ENCODE data around the gene HMX1. TPM values are rescaled to one million over a fixed set of nuclear protein-coding genes. Genes with fewer than 3 reads are reported as not detected.

HMX1 gene
- total RNA-seq, 5 donors from 2014 or later (not counting 1 experiment from before 2014, with no cell fraction given): not detected

GRCh38 chr4:8852118-8852704 is 19.4 kb downstream of the HMX1 start:
- peaks cover 4 to 79% of the 10 kb centered on the region in 2 experiments for H3K27me3 ChIP-seq (replicated peaks in 1 of 2; ENCODE audit: control insufficient read depth in 2 of 2, extremely low read depth in 1 of 2, insufficient read depth in 2 of 2, low read length in 1 of 2)
- Mint-ChIP-seq H3K36me3 (no peaks in the 10 kb centered on the region), H3K27me3 (peaks cover 31 to 47% of the 10 kb centered on the region in 2 donors), H3K4me1 (peaks cover 0 to 10% (median 7%) of the 10 kb centered on the region in 3 donors), H3K27ac (no peak overlapping the region), H3K9me3 (peaks cover 0 to 2% (median 0%) of the 10 kb centered on the region in 3 donors), H3K4me3 (no peak overlapping the region)
- no peaks in the 10 kb centered on the region for H3K9me3 ChIP-seq
- CTCF ChIA-PET: no interaction called here
- H3K4me3 ChIP-seq (ENCODE audit: control insufficient read depth in 1 of 2, extremely low read depth in 1 of 2, low read length in 1 of 2): no peak overlapping the region
- DNase-seq (no peak), ATAC-seq (replicated peaks in 1 of 4) (no peak)
- peaks cover 0 to 7% of the 10 kb centered on the region in 2 experiments for H3K4me1 ChIP-seq (ENCODE audit: control insufficient read depth in 1 of 2, extremely low read depth in 1 of 2, insufficient read depth in 2 of 2, low read length in 2 of 2)
- POLR2A ChIA-PET: no interaction called here
- WGBS (ENCODE audit: insufficient coverage): 61% methylated on average over 16 of the region's 17 CpGs
- no peaks in the 10 kb centered on the region for H3K36me3 ChIP-seq (ENCODE audit: control insufficient read depth in 2 of 2, extremely low read depth in 1 of 2, insufficient read depth in 1 of 2, low read length in 1 of 2)
- H3K27ac ChIP-seq (ENCODE audit: low read length): no peak overlapping the region

GRCh38 chr4:8851321-8852117 is 20.1 kb downstream of the HMX1 start:
- Histone ChIP-seq H3K4me3 (ENCODE audit: control insufficient read depth in 1 of 2, extremely low read depth in 1 of 2, low read length in 1 of 2) (no peak overlapping the region), H3K27me3 (replicated peaks in 1 of 2; ENCODE audit: control insufficient read depth in 2 of 2, extremely low read depth in 1 of 2, insufficient read depth in 2 of 2, low read length in 1 of 2) (peaks cover 4 to 72% of the 10 kb centered on the region in 2 experiments), H3K27ac (ENCODE audit: low read length) (no peak overlapping the region), H3K4me1 (ENCODE audit: control insufficient read depth in 1 of 2, extremely low read depth in 1 of 2, insufficient read depth in 2 of 2, low read length in 2 of 2) (peaks cover 0 to under 1% of the 10 kb centered on the region in 2 experiments), H3K9me3 (no peaks in the 10 kb centered on the region), H3K36me3 (ENCODE audit: control insufficient read depth in 2 of 2, extremely low read depth in 1 of 2, insufficient read depth in 1 of 2, low read length in 1 of 2) (no peaks in the 10 kb centered on the region)
- 85% methylated on average over 16 of the region's 20 CpGs for WGBS (ENCODE audit: insufficient coverage)
- Mint-ChIP-seq H3K27me3 (peaks cover 27 to 41% of the 10 kb centered on the region in 2 donors), H3K4me3 (no peak overlapping the region), H3K9me3 (peaks cover 0 to 2% (median 0%) of the 10 kb centered on the region in 3 donors), H3K36me3 (no peaks in the 10 kb centered on the region), H3K27ac (no peak overlapping the region), H3K4me1 (peaks cover 0 to 6% (median 5%) of the 10 kb centered on the region in 3 donors)
- ChIA-PET CTCF (no interaction called here), POLR2A (no interaction called here)
- no peak for DNase-seq
- ATAC-seq (replicated peaks in 1 of 4): no peak

GRCh38 chr4:8850830-8851188 is 20.8 kb downstream of the HMX1 start:
- Mint-ChIP-seq H3K27ac (no peak overlapping the region), H3K36me3 (no peaks in the 10 kb centered on the region), H3K27me3 (peaks cover 20 to 34% of the 10 kb centered on the region in 2 donors), H3K4me1 (no peaks in the 10 kb centered on the region), H3K4me3 (no peak overlapping the region), H3K9me3 (peaks cover 0 to 2% (median 0%) of the 10 kb centered on the region in 3 donors)
- ATAC-seq (replicated peaks in 1 of 4): no peak
- H3K36me3 ChIP-seq (ENCODE audit: control insufficient read depth in 2 of 2, extremely low read depth in 1 of 2, insufficient read depth in 1 of 2, low read length in 1 of 2): no peaks in the 10 kb centered on the region
- ChIA-PET POLR2A (no interaction called here), CTCF (no interaction called here)
- DNase-seq: no peak
- no peaks in the 10 kb centered on the region for H3K4me1 ChIP-seq (ENCODE audit: control insufficient read depth in 1 of 2, extremely low read depth in 1 of 2, insufficient read depth in 2 of 2, low read length in 2 of 2)
- no peak overlapping the region for H3K4me3 ChIP-seq (ENCODE audit: control insufficient read depth in 1 of 2, extremely low read depth in 1 of 2, low read length in 1 of 2)
- no peak overlapping the region for H3K27ac ChIP-seq (ENCODE audit: low read length)
- peaks cover 2 to 70% of the 10 kb centered on the region in 2 experiments for H3K27me3 ChIP-seq (replicated peaks in 1 of 2; ENCODE audit: control insufficient read depth in 2 of 2, extremely low read depth in 1 of 2, insufficient read depth in 2 of 2, low read length in 1 of 2)
- H3K9me3 ChIP-seq: no peaks in the 10 kb centered on the region
- WGBS (ENCODE audit: insufficient coverage): 87% methylated on average over 8 of the region's 8 CpGs

- no peaks in the 10 kb centered on the region for H3K4me1 Mint-ChIP-seq
- ChIA-PET CTCF (no interaction called here), POLR2A (no interaction called here)
- no peaks in the 10 kb centered on the region for H3K9me3 ChIP-seq
- H3K4me3 Mint-ChIP-seq: no peak overlapping the region
- H3K27me3 ChIP-seq (replicated peaks in 1 of 2; ENCODE audit: control insufficient read depth in 2 of 2, extremely low read depth in 1 of 2, insufficient read depth in 2 of 2, low read length in 1 of 2): peaks cover 0 to 64% of the 10 kb centered on the region in 2 experiments
- peaks cover 15 to 29% of the 10 kb centered on the region in 2 donors for H3K27me3 Mint-ChIP-seq
- H3K4me1 ChIP-seq (ENCODE audit: control insufficient read depth in 1 of 2, extremely low read depth in 1 of 2, insufficient read depth in 2 of 2, low read length in 2 of 2): no peaks in the 10 kb centered on the region
- WGBS (ENCODE audit: insufficient coverage): 81% methylated on average over 21 of the region's 23 CpGs
- H3K4me3 ChIP-seq (ENCODE audit: control insufficient read depth in 1 of 2, extremely low read depth in 1 of 2, low read length in 1 of 2): no peak overlapping the region
- H3K36me3 ChIP-seq (ENCODE audit: control insufficient read depth in 2 of 2, extremely low read depth in 1 of 2, insufficient read depth in 1 of 2, low read length in 1 of 2): no peaks in the 10 kb centered on the region
- peaks cover 0 to 2% (median 0%) of the 10 kb centered on the region in 3 donors for H3K9me3 Mint-ChIP-seq
- no peak overlapping the region for H3K27ac ChIP-seq (ENCODE audit: low read length)
- H3K27ac Mint-ChIP-seq: no peak overlapping the region
- DNase-seq: no peak
- ATAC-seq (replicated peaks in 1 of 4): no peak
- H3K36me3 Mint-ChIP-seq: no peaks in the 10 kb centered on the region
Observed at GRCh38 chr4:8850074-8850829, 21.4 kb downstream of the HMX1 start.

GRCh38 chr4:8849266-8850073 is 22.2 kb downstream of the HMX1 start:
- Mint-ChIP-seq H3K4me1 (no peaks in the 10 kb centered on the region), H3K27ac (no peak overlapping the region), H3K4me3 (no peak overlapping the region), H3K27me3 (peaks cover 7 to 21% of the 10 kb centered on the region in 2 donors), H3K9me3 (peaks cover 0 to 2% (median 0%) of the 10 kb centered on the region in 3 donors), H3K36me3 (no peaks in the 10 kb centered on the region)
- no peaks in the 10 kb centered on the region for H3K4me1 ChIP-seq (ENCODE audit: control insufficient read depth in 1 of 2, extremely low read depth in 1 of 2, insufficient read depth in 2 of 2, low read length in 2 of 2)
- POLR2A ChIA-PET: no interaction called here
- 52% methylated on average over 6 of the region's 18 CpGs for WGBS (ENCODE audit: insufficient coverage)
- DNase-seq (no peak), ATAC-seq (replicated peaks in 1 of 4) (no peak)
- H3K9me3 ChIP-seq: no peaks in the 10 kb centered on the region
- peaks cover 0 to 59% of the 10 kb centered on the region in 2 experiments for H3K27me3 ChIP-seq (replicated peaks in 1 of 2; ENCODE audit: control insufficient read depth in 2 of 2, extremely low read depth in 1 of 2, insufficient read depth in 2 of 2, low read length in 1 of 2)
- CTCF ChIA-PET: no interaction called here
- no peak overlapping the region for H3K4me3 ChIP-seq (ENCODE audit: control insufficient read depth in 1 of 2, extremely low read depth in 1 of 2, low read length in 1 of 2)
- no peak overlapping the region for H3K27ac ChIP-seq (ENCODE audit: low read length)
- H3K36me3 ChIP-seq (ENCODE audit: control insufficient read depth in 2 of 2, extremely low read depth in 1 of 2, insufficient read depth in 1 of 2, low read length in 1 of 2): no peaks in the 10 kb centered on the region
